H1 (cell line): ENCODE measurements around the gene TNIK. TPM values are rescaled to one million over a fixed set of nuclear protein-coding genes. Genes with fewer than 3 reads are reported as not detected.

Experiments used
- CTCF ChIA-PET: fragments of 300-600 bp; sonication (Branson Sonifier 250); formaldehyde crosslinking; loops from one replicate; lab custom pipeline; 2021; ENCODE audit not compliant: partially characterized antibody; lab: Charles Lee
- POLR2A ChIA-PET: fragments of 300-600 bp; sonication (Branson Sonifier 250); formaldehyde crosslinking; loops from one replicate; lab custom pipeline; 2021; ENCODE audit warnings: inconsistent platforms; ENCODE audit not compliant: partially characterized antibody; lab: Charles Lee
- DNase-seq, 2 experiments: peaks; one replicate each; pipeline versions ENCODE4 v3.0.0 to v3.0.0-alpha.2; 2010 to 2022; ENCODE audit warnings: low spot score in 2 of 2, low read depth in 1 of 2, mixed read lengths in 1 of 2
- FAIRE-seq: peaks from 2 replicates; lab custom pipeline; 2011; peaks lifted over from hg19 to GRCh38; lab: Jason Lieb, UNC
- H2AFZ ChIP-seq: 2 replicates; pipeline ENCODE4 v1.8.1; 2012; ENCODE audit warnings: low read length, inconsistent platforms
- H2AK5ac ChIP-seq: 2 replicates; pipeline ENCODE4 v1.6.1; 2013; ENCODE audit warnings: low read depth, low read length
- H2BK120ac ChIP-seq: replicated peaks from 2 replicates; pipeline ENCODE3; 2013; ENCODE audit warnings: low read depth, low read length, inconsistent platforms
- H2BK12ac ChIP-seq: 2 replicates; pipeline ENCODE4 v1.6.1; 2013; ENCODE audit warnings: low read depth, low read length
- H2BK15ac ChIP-seq: 2 replicates; pipeline ENCODE4 v1.6.1; 2013; ENCODE audit warnings: low read length
- H2BK20ac ChIP-seq: 2 replicates; pipeline ENCODE4 v1.6.1; 2013; ENCODE audit warnings: low read length
- H2BK5ac ChIP-seq: 2 replicates; pipeline ENCODE4 v1.6.1; 2013; ENCODE audit warnings: low read depth, low read length
- H3K14ac ChIP-seq: 2 replicates; pipeline ENCODE4 v1.6.1; 2013; ENCODE audit warnings: inconsistent platforms; ENCODE audit not compliant: insufficient read length
- H3K18ac ChIP-seq: 2 replicates; pipeline ENCODE4 v1.6.1; 2013; ENCODE audit warnings: low read length; ENCODE audit errors: extremely low read depth
- H3K23ac ChIP-seq: 2 replicates; pipeline ENCODE4 v1.6.1; 2013; ENCODE audit warnings: inconsistent platforms; ENCODE audit not compliant: insufficient read length
- H3K23me2 ChIP-seq: 2 replicates; pipeline ENCODE4 v1.6.1; 2013; ENCODE audit warnings: low read depth, low read length
- H3K27ac ChIP-seq: 2 replicates; pipeline ENCODE4 v1.6.1; 2011; ENCODE audit warnings: low read depth, low read length, inconsistent platforms
- H3K27me3 ChIP-seq, 4 experiments: replicated peaks in 1 of 4; 1 replicate in 1 of 4; 2 replicates in 3 of 4; pipeline versions ENCODE4 v1.6.1 to v1.8.1; 2011 to 2013; ENCODE audit warnings: low read length in 3 of 4, mild to moderate bottlenecking in 3 of 4, inconsistent platforms in 2 of 4, mixed read lengths in 2 of 4, moderate library complexity in 1 of 4; ENCODE audit not compliant: control insufficient read depth in 3 of 4, insufficient read depth in 3 of 4; ENCODE audit errors: extremely low read depth in 1 of 4
- H3K36me3 ChIP-seq, 4 experiments: 2 replicates each; pipeline versions ENCODE4 v1.6.1 to v1.8.1; 2011 to 2013; ENCODE audit warnings: mild to moderate bottlenecking in 4 of 4, low read length in 3 of 4, moderate library complexity in 2 of 4, control low read depth in 1 of 4, inconsistent platforms in 1 of 4; ENCODE audit not compliant: insufficient read depth in 4 of 4, control insufficient read depth in 2 of 4
- H3K4ac ChIP-seq: replicated peaks from 2 replicates; pipeline ENCODE3; 2013; ENCODE audit warnings: low read length, low read depth, mixed read lengths, inconsistent platforms; ENCODE audit not compliant: insufficient read length
- H3K4me1 ChIP-seq, 4 experiments: replicated peaks in 1 of 4; 1 replicate in 1 of 4; 2 replicates in 3 of 4; pipeline versions ENCODE4 v1.6.1 to v1.8.1; 2011 to 2013; ENCODE audit warnings: low read length in 3 of 4, inconsistent platforms in 2 of 4, mixed read lengths in 1 of 4; ENCODE audit not compliant: insufficient read depth in 4 of 4, control insufficient read depth in 3 of 4
- H3K4me2 ChIP-seq, 2 experiments: 2 replicates each; pipeline versions ENCODE4 v1.6.1 to v1.8.1; 2011 to 2013; ENCODE audit warnings: low read depth in 2 of 2, low read length in 2 of 2, control low read depth in 1 of 2, inconsistent platforms in 1 of 2, mild to moderate bottlenecking in 1 of 2; ENCODE audit not compliant: insufficient read depth in 1 of 2
- H3K4me3 ChIP-seq, 4 experiments: fragments of 200-600, 300-600 bp in 1 of 4; sonication (generic), shearing (Covaris generic), sonication (Bioruptor Twin) in 1 of 4; 2 replicates each; pipeline versions ENCODE4 v1.5.1 to v1.8.1; 2011 to 2016; ENCODE audit warnings: low read length in 4 of 4, low read depth in 3 of 4, control low read depth in 2 of 4, inconsistent platforms in 2 of 4, mild to moderate bottlenecking in 2 of 4, mixed read lengths in 1 of 4, moderate library complexity in 1 of 4; ENCODE audit not compliant: insufficient read depth in 2 of 4; ENCODE audit errors: extremely low read depth in 1 of 4
- H3K56ac ChIP-seq: replicated peaks from 2 replicates; pipeline ENCODE3; 2013; ENCODE audit warnings: low read depth, mild to moderate bottlenecking, mixed read lengths, low read length, inconsistent platforms; ENCODE audit not compliant: insufficient read length
- H3K79me1 ChIP-seq: 2 replicates; pipeline ENCODE4 v1.6.1; 2013; ENCODE audit warnings: low read depth, low read length, control low read depth
- H3K79me2 ChIP-seq, 2 experiments: 2 replicates each; pipeline versions ENCODE4 v1.6.1 to v1.8.1; 2012 to 2013; ENCODE audit warnings: low read length in 2 of 2, mild to moderate bottlenecking in 2 of 2, inconsistent platforms in 1 of 2; ENCODE audit not compliant: insufficient read depth in 2 of 2, control insufficient read depth in 1 of 2
- H3K9ac ChIP-seq, 4 experiments: replicated peaks in 1 of 4; 1 replicate in 1 of 4; 2 replicates in 3 of 4; pipeline versions ENCODE4 v1.6.1 to v1.8.1; 2011 to 2013; ENCODE audit warnings: low read depth in 3 of 4, low read length in 3 of 4, control low read depth in 2 of 4, mild to moderate bottlenecking in 2 of 4, moderate library complexity in 2 of 4, inconsistent platforms in 1 of 4; ENCODE audit errors: extremely low read depth in 1 of 4
- H3K9me3 ChIP-seq, 2 experiments: 2 replicates each; pipeline versions ENCODE4 v1.6.1 to v1.8.1; 2012 to 2013; ENCODE audit warnings: mild to moderate bottlenecking in 2 of 2, moderate library complexity in 2 of 2, control low read depth in 1 of 2, inconsistent platforms in 1 of 2, low read depth in 1 of 2, low read length in 1 of 2, mixed read lengths in 1 of 2; ENCODE audit not compliant: insufficient read depth in 2 of 2
- H4K20me1 ChIP-seq, 2 experiments: replicated peaks in 1 of 2; 2 replicates each; pipeline versions ENCODE3 to v1.8.1; 2011 to 2013; ENCODE audit warnings: inconsistent platforms in 2 of 2, low read length in 2 of 2, mild to moderate bottlenecking in 1 of 2; ENCODE audit not compliant: insufficient read depth in 2 of 2, control insufficient read depth in 1 of 2
- H4K5ac ChIP-seq: 2 replicates; pipeline ENCODE4 v1.6.1; 2013; ENCODE audit warnings: low read length, low read depth, mixed read lengths, inconsistent platforms; ENCODE audit not compliant: insufficient read length
- H4K8ac ChIP-seq: 2 replicates; pipeline ENCODE4 v1.8.0; 2013; ENCODE audit warnings: mild to moderate bottlenecking, moderate library complexity, low read length, inconsistent platforms; ENCODE audit not compliant: insufficient read depth; ENCODE audit errors: extremely low read depth
- H4K91ac ChIP-seq: replicated peaks from 2 replicates; pipeline ENCODE3; 2013; ENCODE audit warnings: low read length, mixed read lengths, inconsistent platforms; ENCODE audit not compliant: insufficient read length
- BCL11A ChIP-seq, 2 experiments: IDR thresholded peaks; one replicate each; pipeline ENCODE4 v1.6.1; 2011; ENCODE audit warnings: low read depth in 2 of 2, low read length in 2 of 2, mild to moderate bottlenecking in 2 of 2
- CBX5 ChIP-seq: fragments of 300-800, 300-1000 bp; sonication (generic); IDR thresholded peaks from 2 replicates; pipeline ENCODE4 v1.7.1; 2016; ENCODE audit warnings: antibody characterized with exemption, low read length, low read depth
- EP300 ChIP-seq, 2 experiments: IDR thresholded peaks; 1 replicate in 1 of 2; 2 replicates in 1 of 2; pipeline ENCODE4 v1.6.1; 2011 to 2012; ENCODE audit warnings: low read depth in 2 of 2, low read length in 2 of 2, mild to moderate bottlenecking in 2 of 2, borderline replicate concordance in 1 of 2, inconsistent platforms in 1 of 2, moderate library complexity in 1 of 2
- HDAC2 ChIP-seq, 2 experiments: fragments of 300-600 bp in 1 of 2; sonication (generic) in 1 of 2; IDR thresholded peaks; 2 replicates each; pipeline ENCODE4 v1.6.1; 2011 to 2012; ENCODE audit warnings: low read depth in 2 of 2, low read length in 2 of 2, mild to moderate bottlenecking in 2 of 2, moderate library complexity in 2 of 2, borderline replicate concordance in 1 of 2, inconsistent platforms in 1 of 2
- KDM4A ChIP-seq: IDR thresholded peaks from one replicate; pipeline ENCODE4 v1.7.1; 2012; ENCODE audit warnings: low read depth, mild to moderate bottlenecking, moderate library complexity, low read length, inconsistent platforms; ENCODE audit not compliant: severe bottlenecking
- MAFK ChIP-seq: IDR thresholded peaks from 2 replicates; pipeline ENCODE4 v1.6.1; 2012; ENCODE audit warnings: low read depth, mild to moderate bottlenecking, improper control_type of control experiment, low read length
- NANOG ChIP-seq: IDR thresholded peaks from 2 replicates; pipeline ENCODE4 v1.6.1; 2011; ENCODE audit warnings: low read length, low read depth, mild to moderate bottlenecking, inconsistent platforms; ENCODE audit not compliant: insufficient read depth, poor library complexity, severe bottlenecking
- POLR2A ChIP-seq, 2 experiments: IDR thresholded peaks; 1 replicate in 1 of 2; 2 replicates in 1 of 2; pipeline ENCODE4 v1.6.1; 2011; ENCODE audit warnings: low read depth in 2 of 2, low read length in 2 of 2, mild to moderate bottlenecking in 2 of 2; ENCODE audit errors: control extremely low read depth in 1 of 2
- SP4 ChIP-seq: IDR thresholded peaks from 2 replicates; pipeline ENCODE4 v1.6.1; 2012; ENCODE audit warnings: low read length, inconsistent platforms
- SRF ChIP-seq: IDR thresholded peaks from 2 replicates; pipeline ENCODE4 v1.6.1; 2011; ENCODE audit warnings: mild to moderate bottlenecking, low read depth, low read length, moderate library complexity
- TEAD4 ChIP-seq: IDR thresholded peaks from 2 replicates; pipeline ENCODE4 v1.6.1; 2012; ENCODE audit warnings: low read depth, low read length, inconsistent platforms, mixed read lengths
- polyA plus RNA-seq, 7 experiments: library from polyadenylated mRNA; depleted of rRNA in 3 of 7; stranded (reverse) in 5 of 7; unstranded in 2 of 7; fragments of >200 nt in 5 of 7; fragments of 200-250 nt in 2 of 7; gene quantifications; 1 replicate in 5 of 7; 2 replicates in 1 of 7; 4 replicates in 1 of 7; pipeline versions ENCODE4 v1.2.1 to v1.2.3, GENCODE V29; 2011 to 2013; ENCODE audit warnings: missing spikeins in 2 of 7, mixed read lengths in 2 of 7
- total RNA-seq: library from RNA; stranded (reverse); fragmentation: NEBNext Ultra II Directional; extraction: Animal tissue kit (Norgen Biotek cat#: 25700); gene quantifications from 2 replicates; pipeline ENCODE4 v1.2.1, GENCODE V29; 2021

TNIK gene
- total and polyA plus RNA-seq, 2 of the 8 experiments (the other 6 are each of a cell fraction or from before 2014, with no cell fraction given) = 7.4 to 42.0 TPM

DNA sequence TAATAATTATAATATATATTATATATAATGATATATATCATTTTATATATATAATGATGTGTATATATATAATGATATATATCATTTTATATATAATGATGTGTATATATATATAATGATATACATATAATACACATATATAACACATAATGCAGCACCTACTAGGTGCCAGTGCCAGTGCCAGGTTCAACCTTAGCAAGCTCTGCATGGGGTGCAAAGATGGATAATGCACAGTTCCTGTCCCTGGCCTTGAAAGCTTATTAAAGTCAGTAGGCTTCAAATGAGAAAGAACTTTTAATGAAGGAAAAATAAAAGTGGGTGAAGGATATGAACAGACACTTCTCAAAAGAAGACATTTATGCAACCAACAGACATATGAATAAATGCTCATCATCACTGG is 240.9 kb downstream of the TNIK start:
- Histone ChIP-seq H2BK12ac (no peak overlapping the region), H4K91ac (no peak overlapping the region), H3K4me1 (no peaks in the 10 kb centered on the region), H3K14ac (no peak overlapping the region), H3K79me2 (no peaks in the 10 kb centered on the region), H2BK15ac (no peak overlapping the region), H3K36me3 (no peaks in the 10 kb centered on the region), H4K20me1 (no peaks in the 10 kb centered on the region), H3K23ac (no peak overlapping the region), H3K79me1 (no peaks in the 10 kb centered on the region), H3K27ac (no peak overlapping the region), H3K9me3 (no peaks in the 10 kb centered on the region), H3K18ac (no peak overlapping the region), H3K56ac (no peak overlapping the region), H3K27me3 (no peaks in the 10 kb centered on the region), H2BK5ac (no peak overlapping the region), H2AFZ (no peak overlapping the region), H2AK5ac (no peak overlapping the region), H4K5ac (no peak overlapping the region), H4K8ac (no peak overlapping the region), H3K9ac (no peak overlapping the region), H2BK20ac (no peak overlapping the region), H2BK120ac (no peak overlapping the region), H3K4me2 (no peak overlapping the region), H3K4ac (no peak overlapping the region), H3K23me2 (no peaks in the 10 kb centered on the region), H3K4me3 (no peak overlapping the region)
- POLR2A ChIA-PET = no interaction called here
- FAIRE-seq (no peak), DNase-seq (no peak)
- CTCF ChIA-PET = interaction anchor here (1.0 to 1.2 kb wide), 2 partner anchors 12 to 23 kb away, joined by 3 to 5 read pairs; no protein-coding TSS in a partner anchor
- TF ChIP-seq MAFK (no peak), BCL11A (IDR thresholded peaks at IDR 0.05; ENCODE audit: low read depth in 2 of 2, low read length in 2 of 2) (no peak), NANOG (no peak), TEAD4 (no peak), KDM4A (no peak), EP300 (IDR thresholded peaks at IDR 0.05; ENCODE audit: borderline replicate concordance in 1 of 2, low read depth in 2 of 2, low read length in 2 of 2) (no peak), SRF (no peak), HDAC2 (IDR thresholded peaks at IDR 0.05; ENCODE audit: borderline replicate concordance in 1 of 2, low read depth in 2 of 2, low read length in 2 of 2) (no peak), CBX5 (no peak), POLR2A (IDR thresholded peaks at IDR 0.05; ENCODE audit: control extremely low read depth in 1 of 2, low read depth in 2 of 2, low read length in 2 of 2) (no peak), SP4 (no peak)
